GM12878 (cell line): ENCODE results near the gene ZBTB39. TPM values are rescaled to one million over a fixed set of nuclear protein-coding genes. Genes with fewer than 3 reads are reported as not detected.
A peak's percentile ranks its signal among the peaks of the same experiment; 100 is the strongest.

ENCODE experiments used
- ATAC-seq: fragments of 200-7000 bp; cut with Tn5 transposase; 3 replicates; pipeline ENCODE4 v1.9.1; 2020; ENCODE audit warnings: mild to moderate bottlenecking, moderate library complexity
- BruUV-seq: library from RNA; stranded (reverse); fragments of 400-500 nt; replicated peaks from 2 replicates; lab custom pipeline; 2021; lab: Mats Ljungman, UMichigan
- CTCF ChIA-PET: fragments of 300-600 bp; sonication (Branson Sonifier 250); formaldehyde crosslinking; extraction: SDS; loops from one replicate; lab custom pipeline; 2021; ENCODE audit warnings: inconsistent platforms; lab: Yijun Ruan, JAX
- POLR2A ChIA-PET: fragments of 350-600 bp; formaldehyde crosslinking; extraction: SDS; loops from one replicate; lab custom pipeline; 2021; ENCODE audit warnings: inconsistent platforms; lab: Charles Lee
- RAD21 ChIA-PET: fragments of 300-600 bp; sonication (Branson Sonifier 250); formaldehyde crosslinking; loops from one replicate; lab custom pipeline; 2023; ENCODE audit warnings: antibody characterized with exemption; ENCODE audit not compliant: unreplicated experiment; lab: Charles Lee
- SMC1A ChIA-PET: fragments of 300-600 bp; sonication (Branson Sonifier 250); formaldehyde crosslinking; loops from one replicate; lab custom pipeline; 2023; ENCODE audit not compliant: unreplicated experiment, uncharacterized antibody; lab: Charles Lee
- DNase-seq: peaks from one replicate; pipeline ENCODE4 v3.0.0-alpha.2; 2011; ENCODE audit warnings: low read depth, low spot score
- FAIRE-seq: peaks from 3 replicates; lab custom pipeline; 2011; peaks lifted over from hg19 to GRCh38; lab: Jason Lieb, UNC
- H2AFZ ChIP-seq: 2 replicates; pipeline ENCODE4 v1.6.0; 2011; ENCODE audit warnings: low read depth, low read length, control low read depth; ENCODE audit not compliant: control insufficient read depth
- H3K27ac ChIP-seq: 2 replicates; pipeline ENCODE4 v1.5.1; 2011; ENCODE audit warnings: control low read depth; ENCODE audit not compliant: control insufficient read depth, insufficient read depth
- H3K27me3 ChIP-seq, 2 experiments: replicated peaks in 1 of 2; 2 replicates each; pipeline versions ENCODE4 v1.6.0 to v1.6.1; 2011; ENCODE audit warnings: low read length in 1 of 2; ENCODE audit not compliant: control insufficient read depth in 2 of 2, insufficient read depth in 2 of 2
- H3K36me3 ChIP-seq, 2 experiments: 2 replicates each; pipeline ENCODE4 v1.5.1; 2011; ENCODE audit warnings: low read length in 1 of 2; ENCODE audit not compliant: control insufficient read depth in 2 of 2, insufficient read depth in 2 of 2
- H3K4me1 ChIP-seq: 2 replicates; pipeline ENCODE4 v1.6.1; 2011; ENCODE audit warnings: mild to moderate bottlenecking, low read length, moderate library complexity, mixed read lengths; ENCODE audit not compliant: control insufficient read depth, insufficient read depth
- H3K4me2 ChIP-seq: 2 replicates; pipeline ENCODE4 v1.6.0; 2011; ENCODE audit warnings: control low read depth; ENCODE audit not compliant: control insufficient read depth, insufficient read depth
- H3K4me3 ChIP-seq: fragments of 200-600 bp; sonication (generic); 2 replicates; pipeline ENCODE4 v1.5.1; 2016
- H3K79me2 ChIP-seq: 2 replicates; pipeline ENCODE4 v1.6.0; 2011; ENCODE audit warnings: low read length; ENCODE audit not compliant: control insufficient read depth, insufficient read depth
- H3K9ac ChIP-seq: 2 replicates; pipeline ENCODE4 v1.8.0; 2011; ENCODE audit warnings: low read length, control low read depth, mixed read lengths; ENCODE audit not compliant: control insufficient read depth, insufficient read depth
- H3K9me3 ChIP-seq: replicated peaks from 3 replicates; pipeline ENCODE4 v1.5.1; 2011; ENCODE audit warnings: mild to moderate bottlenecking, low read length; ENCODE audit not compliant: control insufficient read depth, insufficient read depth
- H4K20me1 ChIP-seq: 2 replicates; pipeline ENCODE4 v1.6.0; 2011; ENCODE audit not compliant: control insufficient read depth, insufficient read depth
- ZNF24 ChIP-seq: fragments of 450-650 bp; IDR thresholded peaks from 2 replicates; pipeline ENCODE4 v1.6.1; 2017; ENCODE audit warnings: antibody characterized with exemption, mild to moderate bottlenecking
- ZNF592 ChIP-seq: fragments of 450-650 bp; IDR thresholded peaks from 2 replicates; pipeline ENCODE4 v1.6.1; 2017; ENCODE audit warnings: mild to moderate bottlenecking, moderate library complexity
- WGBS: methylation state at CpG from one replicate; pipeline ENCODE4 v1.1.6; 2016; ENCODE audit warnings: low lambda C conversion rate; ENCODE audit not compliant: insufficient replicate concordance, insufficient coverage; ENCODE audit errors: missing lambda C conversion rate; 5-methylcytosine and 5-hydroxymethylcytosine counted together
- in situ Hi-C: fragments of 300-500 bp; cut with MboI; formaldehyde crosslinking; loops from 9 replicates; pipeline ENCODE4 v1.14.3; 2018; ENCODE audit warnings: mixed read lengths
- intact Hi-C: fragments of 100-400 bp; cut with micrococcal nuclease; formaldehyde crosslinking; loops from one replicate; pipeline ENCODE4 v1.14.2; 2022; ENCODE audit not compliant: unreplicated experiment
- polyA plus RNA-seq, 11 experiments: library from polyadenylated mRNA; depleted of rRNA in 4 of 11; unstranded in 6 of 11; stranded (reverse) in 5 of 11; fragments of >200 nt; fragmentation: Nextera tagmentation in 4 of 11; fragmentation: Illumina TruSeq in 1 of 11; extraction: Ambion mirVana in 4 of 11; extraction: Trizol in 1 of 11; gene quantifications; 1 replicate in 1 of 11; 2 replicates in 10 of 11; pipeline versions ENCODE4 v1.2.1 to v1.2.3, GENCODE V29; 2011 to 2016; ENCODE audit warnings: inconsistent platforms in 2 of 11, missing spikeins in 2 of 11, low read depth in 1 of 11
- total RNA-seq, 4 experiments: library from RNA; depleted of rRNA in 3 of 4; stranded (reverse); fragments of >200 nt in 3 of 4; fragmentation: Illumina TruSeq in 1 of 4; extraction: Trizol in 1 of 4; gene quantifications; 2 replicates each; pipeline versions ENCODE4 v1.2.1 to v1.2.3, GENCODE V29; 2013 to 2021

The ZBTB39 gene
- total and polyA plus RNA-seq, 10 of the 15 experiments (the other 5 are each of a cell fraction or from before 2014, with no cell fraction given) = 0.88 to 6.8 (median 4.4) TPM

- Histone ChIP-seq H3K4me3 (no peak overlapping the region), H2AFZ (no peak overlapping the region), H3K4me2 (no peak overlapping the region), H3K79me2 (no peaks in the 10 kb centered on the region), H3K36me3 (no peaks in the 10 kb centered on the region), H3K9me3 (no peaks in the 10 kb centered on the region; the same call in 2 of the 3 replicates), H3K4me1 (peaks cover 15% of the 10 kb centered on the region), H4K20me1 (no peaks in the 10 kb centered on the region), H3K27ac (no peak overlapping the region)
- CTCF ChIA-PET = interaction anchor here (0.9 to 1.1 kb wide), 2 partner anchors 16 to 129 kb away, joined by 4 read pairs; no protein-coding TSS in a partner anchor
- ATAC-seq (no peak), DNase-seq (no peak), FAIRE-seq (no peak)
- BruUV-seq = no TSS peak
- RAD21 ChIA-PET = no interaction called here
- SMC1A ChIA-PET = interaction anchor here (0.7 to 1.4 kb wide), 4 partner anchors 11 to 75 kb away, joined by 3 read pairs; no protein-coding TSS in a partner anchor
- intact Hi-C loops = no loop called here
- POLR2A ChIA-PET = interaction anchor here (0.7 to 1.4 kb wide), 2 partner anchors 13 to 289 kb away, joined by 3 to 4 read pairs; no protein-coding TSS in a partner anchor
- 46% methylated on average over 6 of the region's 6 CpGs for WGBS
- TF ChIP-seq ZNF24 (peak; percentile 41; the same call in 1 of the 2 replicates), ZNF592 (no peak)
- TF ChIP-seq, all 136 proteins: peak for 1
- Histone ChIP-seq H3K27me3 (no peaks in the 10 kb centered on the region; a peak in 1 of 4 replicates), H3K9ac (no peak overlapping the region)
- in situ Hi-C loops = no loop called here
These were observed 39.9 kb upstream of the ZBTB39 start for GRCh38 chr12:57046086-57046791.
